HG02884 (cell line): ENCODE data around the gene RPS19BP1.
"Not testable (repeated sequence)": the region's sequence is repeated elsewhere in the genome, so short reads cannot be mapped to it uniquely, and the experiment has no call there.

Experiments
- ATAC-seq: cut with Tn5 transposase; IDR thresholded peaks from one replicate; pipeline ENCODE4 v1.9.1; 2021; ENCODE audit warnings: mild to moderate bottlenecking, moderate library complexity; ENCODE audit not compliant: unreplicated experiment

RPS19BP1 gene

GRCh38 chr22:39528681-39529486, 3.7 kb downstream of the RPS19BP1 start:
- no peak for ATAC-seq

- ATAC-seq = no peak
Observed at GRCh38 chr22:39528080-39528661, 4.4 kb downstream of the RPS19BP1 start.

DNA sequence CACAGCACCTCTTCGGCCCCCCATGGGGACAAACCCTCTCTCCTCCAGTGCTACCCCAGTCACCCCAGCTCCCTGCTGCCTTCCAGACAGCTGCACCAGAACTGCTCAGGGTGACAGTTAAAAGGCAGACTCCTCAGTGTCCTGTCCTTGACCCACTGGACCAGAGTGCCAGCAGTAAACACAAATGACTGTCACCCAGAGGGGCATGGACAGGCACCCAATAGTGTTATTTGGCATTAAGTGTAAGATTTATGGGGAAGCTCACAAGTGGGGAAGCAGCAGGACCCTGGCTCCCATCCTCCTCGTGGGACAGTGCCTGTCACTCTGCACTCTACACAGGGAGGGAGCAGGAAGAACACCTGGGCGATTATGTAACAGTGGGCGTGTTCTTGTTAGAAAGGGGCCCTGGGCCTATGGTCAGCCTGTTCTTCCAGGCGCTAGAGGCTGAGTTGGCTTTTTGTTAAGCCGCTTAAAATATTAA, 5.0 kb downstream of the RPS19BP1 start:
- ATAC-seq = no peak

- ATAC-seq = no peak
Observed at GRCh38 chr22:39526736-39527171, 5.8 kb downstream of the RPS19BP1 start.

DNA sequence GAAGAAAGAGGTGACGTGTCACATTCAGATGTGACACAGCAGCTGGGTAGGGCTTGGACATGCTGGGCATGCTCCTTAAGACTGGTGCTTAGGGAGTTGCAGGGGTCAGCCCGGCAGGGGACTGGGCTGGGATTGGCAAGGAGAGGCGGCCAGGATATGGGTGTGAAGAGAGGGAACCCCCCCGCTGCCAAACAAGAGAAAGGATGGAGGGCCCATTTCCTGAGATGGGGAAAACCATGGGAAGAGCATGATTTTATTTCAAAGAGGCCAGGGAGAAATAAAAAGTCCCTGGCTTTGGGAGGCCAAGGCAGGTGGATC, 6.9 kb downstream of the RPS19BP1 start:
- no peak for ATAC-seq

DNA sequence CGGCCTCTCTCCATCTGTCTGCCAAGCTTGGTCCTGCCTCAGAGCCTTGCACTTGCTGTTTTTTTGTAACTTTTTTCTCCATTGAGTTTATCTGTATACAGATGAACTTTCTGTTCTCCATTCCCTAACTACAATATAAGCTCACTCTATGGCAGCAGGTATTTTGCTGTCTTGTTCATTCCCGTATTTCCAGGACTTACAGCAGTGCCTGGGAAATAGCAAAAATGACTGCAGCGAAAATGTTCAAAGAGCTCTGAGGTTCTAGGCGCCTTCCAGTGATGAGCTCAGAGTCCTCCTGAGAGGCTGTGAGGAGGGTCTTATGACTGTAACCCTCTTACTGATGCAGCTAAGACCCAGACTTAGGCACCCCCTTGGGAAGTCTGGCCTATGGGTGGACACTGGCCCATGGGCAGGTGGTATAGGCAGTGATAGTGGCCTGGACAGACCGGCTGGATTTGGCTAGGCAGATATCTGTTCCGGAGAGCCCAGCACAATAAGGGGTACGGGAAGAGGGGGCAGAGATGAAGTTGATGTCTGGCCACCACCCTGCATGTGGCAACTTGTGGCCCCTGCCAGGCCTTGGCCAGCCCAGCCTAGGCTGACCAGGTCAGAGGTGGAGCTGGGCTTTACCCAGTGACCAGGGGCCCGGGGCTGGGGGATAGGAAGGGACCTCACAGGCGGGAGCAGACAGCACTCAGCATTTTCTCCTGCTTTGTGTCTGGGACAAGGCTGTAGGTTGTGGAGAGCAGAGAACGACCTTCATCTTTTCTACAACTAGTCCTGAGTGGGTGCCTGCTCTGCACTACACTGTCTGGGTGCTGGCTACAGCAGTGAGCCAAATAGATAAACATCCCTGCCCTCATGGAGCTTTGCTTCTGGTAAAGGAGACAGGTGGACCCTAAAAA, 7.5 kb downstream of the RPS19BP1 start:
- ATAC-seq = no peak

DNA sequence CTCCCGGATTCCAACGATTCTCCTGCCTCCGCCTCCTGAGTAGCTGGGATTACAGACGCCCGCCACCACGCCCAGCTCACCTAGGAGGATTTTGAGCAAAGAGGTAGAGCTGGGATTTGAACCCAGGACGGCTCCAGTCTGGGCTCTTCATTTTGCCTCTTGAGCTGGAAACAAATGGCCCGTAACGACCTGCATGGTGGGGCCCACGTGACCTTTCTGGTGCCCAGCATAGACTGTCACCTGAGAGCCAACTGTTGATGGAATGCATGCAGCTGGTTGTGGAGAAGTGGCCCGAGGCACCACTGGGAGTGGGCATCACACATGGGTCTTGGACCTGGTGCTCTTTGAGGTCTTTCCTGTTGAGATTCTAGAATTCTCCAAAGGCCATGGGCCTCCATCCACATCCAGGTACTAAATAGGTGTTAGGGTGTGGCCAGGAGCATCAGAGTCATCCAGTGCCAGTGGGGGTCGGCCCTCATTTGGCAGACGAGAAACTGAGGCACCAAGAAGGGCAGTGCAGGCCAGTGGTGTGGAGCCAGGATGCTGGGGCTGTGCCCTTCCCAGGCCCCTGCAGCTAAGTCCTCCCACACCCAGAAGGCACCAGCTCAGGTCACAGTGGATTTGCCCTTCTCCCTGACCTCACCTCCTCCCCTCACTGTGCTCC, 8.3 kb downstream of the RPS19BP1 start:
- no peak for ATAC-seq

DNA sequence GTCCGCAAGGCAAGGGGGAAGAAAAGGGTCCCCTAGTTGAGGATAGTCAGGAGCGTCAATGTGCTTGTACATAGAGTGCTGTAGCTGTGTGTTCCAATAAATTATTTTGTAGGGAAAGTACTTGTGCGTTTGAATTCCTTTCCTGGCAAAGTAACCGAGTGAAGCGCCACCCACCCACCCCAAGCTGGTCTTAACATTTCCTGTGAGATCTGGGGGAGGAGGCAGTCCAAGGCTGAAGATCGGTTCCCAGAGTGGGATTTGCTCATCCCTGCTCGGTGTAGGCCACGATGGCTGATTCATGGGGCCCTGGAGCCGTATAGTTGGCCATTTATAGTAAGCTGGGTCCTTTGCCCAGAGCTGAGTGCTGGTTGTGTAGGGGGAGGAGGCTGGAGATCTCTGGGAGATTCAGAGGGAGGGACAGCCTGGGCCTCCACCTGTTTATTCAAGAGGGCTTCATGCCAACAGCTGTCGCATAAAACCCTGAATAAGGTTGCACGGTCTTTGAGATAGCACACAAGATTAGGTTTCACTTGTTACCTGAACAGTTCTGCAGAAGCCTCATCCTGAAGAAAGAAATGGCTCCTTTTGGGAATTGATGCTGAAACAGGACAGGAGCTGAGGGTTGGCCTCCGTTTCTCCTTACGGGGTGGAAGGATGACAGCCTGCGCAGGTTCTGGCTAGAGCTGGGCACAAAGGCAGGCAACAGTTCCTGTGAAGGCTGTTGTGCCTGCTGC, 9.8 kb downstream of the RPS19BP1 start:
- no peak for ATAC-seq

GRCh38 chr22:39522091-39522490, 10.5 kb downstream of the RPS19BP1 start:
- ATAC-seq = not testable (repeated sequence)

DNA sequence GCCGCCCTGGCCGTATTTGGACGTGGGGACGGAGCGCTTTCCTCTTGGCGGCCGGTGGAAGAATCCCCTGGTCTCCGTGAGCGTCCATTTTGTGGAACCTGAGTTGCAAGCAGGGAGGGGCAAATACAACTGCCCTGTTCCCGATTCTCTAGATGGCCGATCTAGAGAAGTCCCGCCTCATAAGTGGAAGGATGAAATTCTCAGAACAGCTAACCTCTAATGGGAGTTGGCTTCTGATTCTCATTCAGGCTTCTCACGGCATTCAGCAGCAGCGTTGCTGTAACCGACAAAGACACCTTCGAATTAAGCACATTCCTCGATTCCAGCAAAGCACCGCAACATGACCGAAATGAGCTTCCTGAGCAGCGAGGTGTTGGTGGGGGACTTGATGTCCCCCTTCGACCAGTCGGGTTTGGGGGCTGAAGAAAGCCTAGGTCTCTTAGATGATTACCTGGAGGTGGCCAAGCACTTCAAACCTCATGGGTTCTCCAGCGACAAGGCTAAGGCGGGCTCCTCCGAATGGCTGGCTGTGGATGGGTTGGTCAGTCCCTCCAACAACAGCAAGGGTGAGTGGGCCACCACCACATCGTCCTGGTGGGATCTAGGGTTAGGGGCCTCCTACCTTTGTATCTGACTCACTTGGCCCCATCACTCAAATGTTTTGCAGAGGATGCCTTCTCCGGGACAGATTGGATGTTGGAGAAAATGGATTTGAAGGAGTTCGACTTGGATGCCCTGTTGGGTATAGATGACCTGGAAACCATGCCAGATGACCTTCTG, 11.3 kb downstream of the RPS19BP1 start:
- not testable (repeated sequence) for ATAC-seq

DNA sequence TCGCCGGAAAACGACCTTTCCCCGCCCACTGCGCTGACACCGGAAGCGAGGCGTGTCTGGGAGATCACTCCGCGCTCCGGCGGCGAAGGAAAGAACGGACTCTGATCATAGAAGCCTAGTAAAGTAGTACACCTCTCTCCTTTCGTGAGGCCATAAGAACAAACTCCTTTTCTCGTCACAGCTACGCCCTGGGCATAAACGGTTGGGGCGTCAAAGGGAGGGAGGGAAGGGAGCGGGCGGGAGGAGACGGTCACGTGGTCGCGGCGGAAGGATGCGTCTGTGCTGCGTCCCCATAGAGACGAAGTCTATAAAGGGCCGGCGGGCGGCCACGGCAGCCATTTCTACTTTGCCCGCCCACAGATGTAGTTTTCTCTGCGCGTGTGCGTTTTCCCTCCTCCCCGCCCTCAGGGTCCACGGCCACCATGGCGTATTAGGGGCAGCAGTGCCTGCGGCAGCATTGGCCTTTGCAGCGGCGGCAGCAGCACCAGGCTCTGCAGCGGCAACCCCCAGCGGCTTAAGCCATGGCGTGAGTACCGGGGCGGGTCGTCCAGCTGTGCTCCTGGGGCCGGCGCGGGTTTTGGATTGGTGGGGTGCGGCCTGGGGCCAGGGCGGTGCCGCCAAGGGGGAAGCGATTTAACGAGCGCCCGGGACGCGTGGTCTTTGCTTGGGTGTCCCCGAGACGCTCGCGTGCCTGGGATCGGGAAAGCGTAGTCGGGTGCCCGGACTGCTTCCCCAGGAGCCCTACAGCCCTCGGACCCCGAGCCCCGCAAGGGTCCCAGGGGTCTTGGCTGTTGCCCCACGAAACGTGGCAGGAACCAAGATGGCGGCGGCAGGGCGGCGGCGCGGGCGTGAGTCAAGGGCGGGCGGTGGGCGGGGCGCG, 12.1 kb downstream of the RPS19BP1 start, which contains the start of gene ATF4:
ATF4 (plus strand) TSS at position 337 of the 880 bp plus-strand sequence. CDS start 884 bp downstream, outside the sequence.
- peak; percentile 31 for ATAC-seq

DNA sequence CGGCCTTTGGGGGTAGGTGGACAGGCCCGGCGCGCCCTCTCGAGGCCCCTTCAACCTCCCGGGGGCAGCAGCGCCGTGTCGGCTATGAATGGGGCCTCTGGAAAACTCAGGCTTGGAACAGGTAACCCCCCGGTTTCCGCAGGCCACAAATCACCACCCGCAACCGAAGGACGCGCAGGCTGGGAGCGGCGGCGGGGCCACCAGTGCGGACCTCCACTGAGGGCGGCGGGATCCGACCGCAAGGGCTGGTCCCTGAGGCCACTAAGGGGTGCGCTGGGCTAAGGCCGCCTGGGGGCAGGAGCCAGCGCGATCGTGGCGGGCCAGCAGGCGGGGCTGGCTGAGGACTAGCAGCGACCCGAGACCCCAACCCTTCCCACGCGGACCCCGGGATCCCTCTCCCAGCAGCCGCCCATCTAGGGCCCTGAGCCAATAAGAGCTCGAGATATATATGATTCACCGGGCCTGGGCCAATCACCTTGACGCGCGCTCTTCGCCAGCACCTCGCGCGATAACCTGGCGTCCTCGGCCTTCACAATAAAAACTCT, 12.8 kb downstream of the RPS19BP1 start:
- ATAC-seq = peak; percentile 74

DNA sequence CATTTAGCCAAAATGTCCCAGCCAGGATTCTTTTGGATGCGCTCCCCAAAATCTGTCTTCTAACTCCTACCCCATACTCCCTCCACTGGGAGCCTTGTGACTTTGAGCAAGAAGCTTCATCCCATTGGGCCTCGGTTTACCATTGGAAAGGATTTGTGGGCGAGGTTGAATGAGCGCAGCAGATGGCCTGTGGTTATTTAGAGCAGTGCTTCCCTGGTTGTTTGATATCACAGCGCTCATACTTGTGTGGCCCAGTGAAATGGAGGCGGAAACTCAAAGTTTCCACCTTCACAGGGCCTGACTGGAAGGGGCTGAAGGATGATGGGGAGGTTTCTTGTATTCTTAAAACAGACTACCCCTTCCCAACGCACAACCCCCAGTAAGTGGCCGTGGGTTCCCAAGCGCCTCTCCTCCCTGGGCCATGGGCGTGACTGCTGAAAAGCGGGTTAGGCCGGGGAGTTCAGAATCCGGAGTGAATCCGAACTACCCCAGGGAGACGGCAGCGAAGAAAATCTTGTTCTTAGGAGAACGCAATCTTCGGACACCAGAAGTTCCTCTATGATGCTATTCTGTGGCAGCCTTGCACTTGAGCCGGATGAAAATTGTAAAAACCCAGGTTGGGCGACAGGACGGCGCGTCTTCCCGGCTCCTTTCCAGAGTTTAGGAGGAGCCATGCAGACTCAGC, 13.4 kb downstream of the RPS19BP1 start:
- ATAC-seq = no peak

GRCh38 chr22:39518144-39518786, 14.3 kb downstream of the RPS19BP1 start:
- no peak for ATAC-seq

- ATAC-seq = no peak
Observed at GRCh38 chr22:39517470-39517869, 15.1 kb downstream of the RPS19BP1 start.

DNA sequence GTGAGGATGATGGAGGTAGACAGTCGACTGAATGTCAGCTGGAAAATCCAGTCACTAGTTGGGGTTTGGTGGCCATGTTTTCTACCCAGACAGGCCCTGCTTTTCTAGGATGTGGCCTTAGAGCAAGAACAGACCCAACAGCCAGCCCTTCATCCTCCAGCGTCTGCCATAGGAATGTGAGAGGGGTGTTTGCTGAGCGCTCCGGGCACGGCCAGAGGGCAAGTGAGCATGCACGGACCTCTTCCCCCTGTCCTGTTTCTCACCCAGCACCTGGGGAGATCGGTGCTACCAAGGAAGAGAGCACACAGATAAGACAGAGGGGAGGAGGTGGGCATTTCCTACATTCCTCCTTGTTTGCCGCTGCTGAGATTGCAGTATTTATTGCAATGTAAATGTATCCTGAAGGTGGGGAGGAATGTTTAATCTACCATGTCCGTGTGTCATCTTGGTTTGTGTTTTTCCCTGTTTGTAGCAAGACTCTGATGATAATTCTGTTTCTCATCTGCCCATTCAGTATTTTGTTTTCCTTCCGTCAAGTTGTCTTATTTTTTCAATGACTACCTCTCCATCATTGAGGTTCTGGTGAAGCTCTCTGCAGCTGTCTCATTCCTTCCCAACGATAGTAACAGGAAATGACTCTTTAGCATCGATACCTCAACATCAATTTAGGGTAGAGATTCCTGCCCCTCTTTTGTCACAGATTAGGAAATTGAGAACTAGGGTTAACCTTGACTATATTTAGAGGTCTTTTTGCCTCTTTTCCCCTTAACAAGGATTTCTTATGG, 17.1 kb downstream of the RPS19BP1 start:
- ATAC-seq = no peak
